T-helper 1 cell (primary cell): ENCODE results near the gene WNT1.
A peak's percentile ranks its signal among the peaks of the same experiment; 100 is the strongest.

ENCODE experiments used
- DNase-seq, 5 donors: peaks; one replicate each; pipeline ENCODE4 v3.0.0-alpha.2; 2012 to 2020

Gene WNT1

DNA sequence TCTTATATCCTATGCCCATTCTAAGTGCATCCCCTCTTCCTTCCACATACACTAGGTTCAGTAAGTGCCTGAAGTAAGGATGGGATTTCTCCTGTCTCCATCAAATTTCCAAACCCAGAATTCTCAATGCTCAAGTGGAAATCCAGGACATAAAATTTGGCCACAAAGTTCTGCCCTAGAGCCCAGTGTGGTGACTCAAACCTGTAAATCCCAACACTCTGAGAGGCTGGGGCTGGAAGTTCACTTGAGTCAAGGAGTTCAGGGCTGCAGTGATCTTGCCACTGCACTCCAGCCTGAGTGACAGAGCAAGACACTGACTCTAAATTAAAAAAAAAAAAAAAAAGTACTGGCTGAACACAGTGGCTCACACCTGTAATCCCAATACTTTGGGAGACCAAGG, 16.3 kb upstream of the WNT1 start:
- DNase-seq: no peak

DNA sequence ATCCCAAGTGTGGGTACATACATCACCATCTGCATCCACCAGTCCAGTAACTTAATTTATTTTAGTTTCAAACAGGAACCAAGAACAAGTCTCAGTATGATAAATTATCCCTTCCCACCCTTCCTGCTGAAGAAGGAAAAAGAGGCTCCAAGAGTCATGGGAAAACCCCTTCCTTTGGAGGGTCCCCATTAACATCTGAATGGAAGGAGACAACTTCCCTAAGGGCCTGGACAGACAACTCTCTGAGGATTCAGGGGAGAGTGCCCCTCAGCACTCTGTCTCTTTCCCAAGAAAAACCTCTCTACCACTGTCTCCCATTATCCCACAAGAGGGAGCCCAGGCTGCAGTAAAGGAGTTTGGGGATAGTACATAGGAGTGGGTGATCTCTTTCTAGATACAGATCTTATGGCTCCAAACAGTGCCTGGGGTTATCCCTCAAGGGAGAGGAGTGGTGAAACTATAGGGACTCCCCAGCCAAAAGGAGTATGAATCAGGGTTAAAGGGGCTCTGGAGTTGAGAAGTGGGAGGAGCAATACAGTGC, 12.8 kb upstream of the WNT1 start:
- DNase-seq: no peak

DNA sequence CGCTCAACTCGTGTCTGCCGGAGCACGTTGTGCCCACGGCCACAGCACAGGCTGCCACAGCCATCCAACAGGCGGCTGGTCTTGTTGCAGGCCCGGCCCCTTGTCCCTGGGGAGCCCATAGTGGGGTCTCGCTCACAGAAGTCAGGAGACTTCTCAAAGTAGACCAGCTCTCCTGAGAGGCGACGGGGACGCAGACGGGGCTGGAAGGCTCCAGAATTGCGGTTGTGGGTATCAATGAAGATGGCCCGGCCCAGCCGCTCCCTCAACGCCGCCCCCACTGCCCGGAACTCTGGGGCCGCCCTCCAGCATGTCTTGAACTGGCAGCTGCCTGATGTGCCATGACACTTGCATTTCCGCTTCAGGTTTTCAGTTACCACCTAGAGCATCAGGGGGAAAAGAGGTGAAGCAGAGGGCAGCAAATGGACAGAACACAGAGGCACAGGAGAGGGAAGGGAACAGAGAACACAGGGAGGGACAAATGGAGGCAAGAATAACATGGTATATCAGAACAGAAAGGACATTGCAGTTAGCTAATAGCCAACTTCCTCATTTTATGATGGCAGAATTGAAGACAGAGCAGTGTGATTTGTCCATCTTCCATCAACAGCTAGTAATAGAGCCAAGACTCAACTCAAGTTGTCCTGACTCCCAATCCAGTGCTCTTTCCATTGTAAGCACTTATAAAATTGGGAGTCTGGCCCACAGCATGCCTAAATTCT, 11.8 kb upstream of the WNT1 start:
- no peak for DNase-seq

GRCh38 chr12:48967991-48968390, 10.1 kb upstream of the WNT1 start:
- DNase-seq: no peak

- no peak for DNase-seq
These were observed 9.7 kb upstream of the WNT1 start for GRCh38 chr12:48968467-48968866.

DNA sequence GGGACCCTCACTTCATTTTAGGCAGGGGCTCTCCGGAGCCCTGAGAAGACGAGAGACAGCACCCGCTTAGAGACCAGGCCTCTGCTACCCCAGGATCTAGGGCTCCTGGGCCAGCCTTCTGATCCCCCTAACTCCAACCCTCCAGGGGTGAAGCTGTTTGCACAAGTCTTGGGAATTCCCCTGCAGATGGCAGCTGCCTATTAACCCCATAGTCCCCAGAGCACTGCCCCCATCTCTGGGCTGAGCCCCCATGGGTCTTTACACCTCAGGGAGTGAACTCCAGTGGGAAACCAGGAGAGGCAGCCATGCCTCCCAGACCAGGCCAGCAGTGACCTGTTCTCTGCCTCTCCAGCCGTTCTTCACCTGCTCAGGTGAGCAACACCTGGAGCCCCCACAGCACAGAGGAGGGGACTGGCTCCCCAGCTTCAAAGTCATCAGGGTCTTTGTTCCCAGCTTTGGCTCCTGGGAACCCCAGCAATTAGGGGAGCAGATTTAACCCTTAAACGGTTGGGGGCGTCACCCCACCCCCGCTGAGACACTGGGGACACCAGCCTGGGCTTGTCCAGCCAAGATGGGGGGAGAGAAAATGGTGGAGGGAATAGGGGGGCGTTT, 8.9 kb upstream of the WNT1 start:
- no peak for DNase-seq

- DNase-seq: peak in 3 of 5 donors; percentile 22 to 45 (median 30)
These were observed 8.1 kb upstream of the WNT1 start for GRCh38 chr12:48969833-48970701.

DNA sequence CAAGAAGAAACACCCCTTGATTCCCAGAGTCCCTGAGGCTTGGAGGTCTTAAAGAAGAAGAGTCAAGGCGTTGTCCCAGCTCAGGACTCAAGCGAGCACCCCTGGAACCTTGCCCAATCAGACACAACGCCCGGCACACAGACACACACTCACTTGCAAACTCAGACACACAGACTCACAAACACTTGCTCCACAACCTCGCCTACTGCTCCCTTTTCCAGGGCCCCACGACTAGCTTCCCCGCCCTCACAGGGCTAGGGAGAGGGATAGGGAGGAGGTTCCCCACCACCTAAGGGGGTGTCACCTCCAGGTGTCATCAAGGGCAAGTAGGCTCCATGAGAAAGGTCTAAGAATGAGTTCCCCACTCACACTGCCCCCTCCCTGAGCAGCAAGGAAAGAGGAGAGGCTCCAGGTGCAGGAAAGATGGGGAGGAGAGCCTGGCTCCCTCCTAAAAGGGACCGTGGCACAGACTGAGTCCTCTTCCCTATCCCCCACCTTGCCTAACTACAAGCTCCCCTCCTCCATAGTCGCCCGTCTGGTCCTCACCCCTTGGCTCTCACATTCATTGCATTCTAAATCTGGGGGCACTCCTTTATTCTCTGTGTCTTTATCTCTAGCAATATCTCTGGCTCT, 7.3 kb upstream of the WNT1 start:
- no peak for DNase-seq

- DNase-seq: no peak
These were observed 5.7 kb upstream of the WNT1 start for GRCh38 chr12:48972213-48972951.

GRCh38 chr12:48972952-48973483, 5.1 kb upstream of the WNT1 start:
- no peak for DNase-seq

GRCh38 chr12:48973531-48973930, 4.6 kb upstream of the WNT1 start:
- DNase-seq: no peak

DNA sequence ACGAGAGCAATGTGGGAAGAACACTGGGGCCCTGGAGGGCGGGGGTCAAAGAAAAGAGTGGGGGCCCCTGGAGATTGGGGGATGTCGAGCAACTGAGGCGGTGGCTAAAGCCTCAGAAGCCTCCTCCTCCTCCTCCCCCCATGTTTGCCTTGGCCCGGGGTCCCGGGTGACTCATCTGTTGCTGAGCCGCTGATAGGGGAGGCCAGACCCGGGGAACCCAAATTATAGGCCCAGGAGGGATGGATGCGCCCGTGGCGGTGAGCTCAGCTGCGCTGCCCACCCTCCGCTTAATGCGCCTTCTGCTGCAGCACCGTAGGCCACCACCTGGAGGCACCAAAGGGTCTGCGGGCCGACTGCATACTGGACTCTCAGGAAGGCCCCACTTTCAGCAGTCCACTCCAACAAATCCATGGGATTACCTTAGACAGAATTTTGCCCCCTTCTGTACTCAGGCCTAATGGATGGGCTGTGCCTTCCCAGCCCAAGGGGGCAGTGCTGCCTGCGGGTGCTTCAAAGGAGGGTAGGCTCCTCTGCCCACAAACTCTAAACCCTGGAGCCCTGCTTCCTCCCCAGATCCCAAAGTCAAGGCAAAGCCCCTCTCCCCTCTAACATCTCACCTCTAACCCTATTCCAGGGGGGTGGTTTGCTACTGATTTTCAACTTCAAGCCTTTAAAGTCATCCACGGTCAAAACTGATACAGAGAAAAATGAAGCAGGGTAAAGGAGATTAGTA, 4.0 kb upstream of the WNT1 start:
- no peak for DNase-seq

DNA sequence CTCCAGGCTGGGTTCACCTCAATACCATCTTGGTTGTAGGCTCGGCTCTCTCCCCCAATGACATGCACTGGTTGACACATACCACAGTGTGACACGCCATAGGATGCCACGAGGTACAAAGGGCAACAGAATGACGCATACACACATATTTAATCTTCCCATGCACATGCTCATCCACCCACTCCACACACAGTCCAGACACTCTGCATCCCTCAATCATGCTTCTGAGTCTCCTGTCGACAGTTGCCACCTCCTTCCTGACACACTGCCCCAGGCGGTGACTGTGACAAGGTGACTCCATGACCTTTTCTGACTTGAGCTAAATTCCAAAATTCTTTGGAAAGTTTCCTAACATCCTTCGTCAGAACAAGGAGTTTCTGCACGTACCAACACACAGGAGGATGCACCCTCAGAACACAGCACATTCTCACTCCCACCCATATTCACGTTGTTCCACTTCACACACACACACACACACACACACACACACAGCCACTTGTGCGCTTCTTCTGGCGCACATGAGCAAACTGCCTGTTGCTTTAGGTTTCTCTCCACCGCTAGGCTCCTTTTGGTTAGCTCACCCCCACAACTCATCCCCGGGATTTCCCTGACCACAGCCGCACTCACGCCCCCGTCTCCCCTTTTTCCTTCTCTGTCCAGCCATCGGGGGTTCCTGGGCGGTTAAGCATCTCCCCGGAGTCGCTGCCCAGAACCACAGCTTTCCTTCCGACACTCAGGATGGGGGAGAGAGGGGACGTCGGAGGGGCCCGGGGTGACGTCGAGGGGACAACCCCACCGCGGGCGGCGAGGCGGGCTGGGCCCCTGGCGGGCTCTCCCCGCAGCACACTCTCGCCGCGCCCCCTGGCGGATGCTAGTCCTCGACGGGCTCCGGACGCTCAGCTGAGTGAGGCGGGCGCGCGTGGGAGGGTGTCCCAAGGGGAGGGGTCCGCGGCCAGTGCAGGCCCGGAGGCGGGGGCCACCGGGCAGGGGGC, 536 bp upstream of the WNT1 start:
- peak; percentile 65 to 81 (median 76) for DNase-seq

GRCh38 chr12:48978741-48979601, 849 bp downstream of the WNT1 start:
- no peak for DNase-seq

- DNase-seq: peak in 2 of 5 donors; percentile 39 to 48
These were observed 1.7 kb downstream of the WNT1 start for GRCh38 chr12:48979602-48980388.

- peak in 1 of 5 donors; percentile 24 for DNase-seq
These were observed 2.3 kb downstream of the WNT1 start for GRCh38 chr12:48980389-48980952.

DNA sequence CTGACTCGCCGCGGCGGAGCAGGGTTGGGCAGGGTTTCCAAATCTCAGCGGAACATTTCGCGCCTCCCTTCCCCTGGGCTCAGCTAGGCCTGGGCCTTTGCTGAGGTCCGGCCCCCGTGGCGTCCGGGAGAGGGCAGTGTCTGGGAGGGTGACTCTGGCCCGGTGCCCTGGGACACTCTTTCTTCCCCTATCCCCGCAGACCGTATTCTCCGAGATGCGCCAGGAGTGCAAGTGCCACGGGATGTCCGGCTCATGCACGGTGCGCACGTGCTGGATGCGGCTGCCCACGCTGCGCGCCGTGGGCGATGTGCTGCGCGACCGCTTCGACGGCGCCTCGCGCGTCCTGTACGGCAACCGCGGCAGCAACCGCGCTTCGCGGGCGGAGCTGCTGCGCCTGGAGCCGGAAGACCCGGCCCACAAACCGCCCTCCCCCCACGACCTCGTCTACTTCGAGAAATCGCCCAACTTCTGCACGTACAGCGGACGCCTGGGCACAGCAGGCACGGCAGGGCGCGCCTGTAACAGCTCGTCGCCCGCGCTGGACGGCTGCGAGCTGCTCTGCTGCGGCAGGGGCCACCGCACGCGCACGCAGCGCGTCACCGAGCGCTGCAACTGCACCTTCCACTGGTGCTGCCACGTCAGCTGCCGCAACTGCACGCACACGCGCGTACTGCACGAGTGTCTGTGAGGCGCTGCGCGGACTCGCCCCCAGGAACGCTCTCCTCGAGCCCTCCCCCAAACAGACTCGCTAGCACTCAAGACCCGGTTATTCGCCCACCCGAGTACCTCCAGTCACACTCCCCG, 3.0 kb downstream of the WNT1 start:
- DNase-seq: peak in 4 of 5 donors; percentile 34 to 78 (median 56)
